Fibroblast of lung (primary cell): ENCODE data around the gene KCNQ1OT1. TPM values are rescaled to one million over a fixed set of nuclear protein-coding genes. Genes with fewer than 3 reads are reported as not detected.

Experiments used
- DNase-seq, 2 donors: peaks; one replicate each; pipeline versions ENCODE4 v3.0.0 to v3.0.0-alpha.2; 2010; ENCODE audit warnings: low read depth in 2 of 2
- H2AFZ ChIP-seq: 2 replicates; pipeline ENCODE4 v1.5.1; 2012; ENCODE audit warnings: low read length, control low read depth, inconsistent platforms
- H3K27ac ChIP-seq: 2 replicates; pipeline ENCODE4 v1.5.1; 2011; ENCODE audit warnings: low read length, control low read depth; ENCODE audit not compliant: insufficient read depth
- H3K27me3 ChIP-seq: 2 replicates; pipeline ENCODE4 v1.5.1; 2011; ENCODE audit warnings: mild to moderate bottlenecking, low read length; ENCODE audit not compliant: control insufficient read depth, insufficient read depth
- H3K36me3 ChIP-seq: 2 replicates; pipeline ENCODE4 v1.5.1; 2011; ENCODE audit warnings: low read length; ENCODE audit not compliant: control insufficient read depth, insufficient read depth
- H3K4me1 ChIP-seq: 2 replicates; pipeline ENCODE4 v1.5.1; 2011; ENCODE audit warnings: low read length; ENCODE audit not compliant: control insufficient read depth, insufficient read depth; ENCODE audit errors: extremely low read depth
- H3K4me2 ChIP-seq: 2 replicates; pipeline ENCODE4 v1.5.1; 2011; ENCODE audit warnings: low read length, control low read depth; ENCODE audit not compliant: insufficient read depth; ENCODE audit errors: extremely low read depth
- H3K4me3 ChIP-seq, 4 experiments: fragments of 200-600 bp in 1 of 4; sonication (generic) in 1 of 4; replicated peaks in 1 of 4; 2 replicates each; pipeline ENCODE4 v1.5.1; 2011 to 2016; ENCODE audit warnings: low read length in 4 of 4, low read depth in 3 of 4, mild to moderate bottlenecking in 3 of 4, control low read depth in 2 of 4, inconsistent platforms in 1 of 4, mixed read lengths in 1 of 4; ENCODE audit not compliant: insufficient read depth in 1 of 4; ENCODE audit errors: control extremely low read depth in 1 of 4
- H3K79me2 ChIP-seq: 2 replicates; pipeline ENCODE4 v1.5.1; 2012; ENCODE audit warnings: mild to moderate bottlenecking, low read length, inconsistent platforms; ENCODE audit not compliant: control insufficient read depth, insufficient read depth
- H3K9ac ChIP-seq: 2 replicates; pipeline ENCODE4 v1.5.1; 2011; ENCODE audit warnings: mild to moderate bottlenecking, low read length, control low read depth; ENCODE audit not compliant: insufficient read depth
- H3K9me3 ChIP-seq: 2 replicates; pipeline ENCODE4 v1.5.1; 2012; ENCODE audit warnings: low read depth, low read length; ENCODE audit not compliant: control insufficient read depth, insufficient read depth
- H4K20me1 ChIP-seq: 2 replicates; pipeline ENCODE4 v1.5.1; 2011; ENCODE audit warnings: low read length; ENCODE audit not compliant: control insufficient read depth, insufficient read depth; ENCODE audit errors: extremely low read depth
- CTCF ChIP-seq, 2 donors: IDR thresholded peaks in 1 of 2; conservative IDR thresholded peaks in 1 of 2; 1 replicate in 1 of 2; 2 replicates in 1 of 2; pipeline ENCODE4 v1.5.1; 2011 to 2012; ENCODE audit warnings: low read length in 2 of 2, control low read depth in 1 of 2, inconsistent platforms in 1 of 2, low read depth in 1 of 2, mild to moderate bottlenecking in 1 of 2
- EZH2 ChIP-seq: IDR thresholded peaks from 2 replicates; pipeline ENCODE4 v1.5.1; 2012; ENCODE audit warnings: low read length, control low read depth, mild to moderate bottlenecking; ENCODE audit errors: missing control alignments
- polyA plus RNA-seq, 2 donors: library from polyadenylated mRNA; depleted of rRNA in 1 of 2; stranded (reverse) in 1 of 2; unstranded in 1 of 2; fragments of >200 nt; gene quantifications; 2 replicates each; pipeline ENCODE4 v1.2.1, GENCODE V29; 2011 to 2012; ENCODE audit warnings: missing spikeins in 1 of 2
- total RNA-seq: library from RNA; depleted of rRNA; stranded (reverse); fragments of >200 nt; gene quantifications from 2 replicates; pipeline ENCODE4 v1.2.1, GENCODE V29; 2014

Gene KCNQ1OT1
- total and polyA plus RNA-seq, 2 donors (not counting 1 experiment from before 2014, with no cell fraction given): 0.11 to 1.8 TPM

DNA sequence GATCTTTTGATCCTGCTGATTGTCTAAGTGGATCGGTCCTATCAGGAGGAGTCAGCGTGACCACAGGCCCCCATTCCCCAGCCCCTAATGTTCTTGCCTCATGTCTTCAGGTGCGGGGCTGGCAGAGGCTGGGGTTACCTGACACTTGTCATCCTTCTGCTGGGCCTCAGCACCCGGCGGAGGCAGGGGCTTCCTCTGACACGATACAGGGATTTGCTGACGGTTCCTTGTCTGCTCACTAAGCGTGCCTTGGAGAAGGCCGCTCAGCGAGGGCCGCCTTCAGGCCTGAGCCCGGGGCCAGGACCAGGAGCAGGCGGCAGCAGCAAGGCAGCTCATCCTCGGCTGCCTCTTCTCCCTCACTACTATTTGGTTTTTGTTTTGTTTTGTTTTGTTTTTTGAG, 45.7 kb upstream of the KCNQ1OT1 start:
- H3K27ac ChIP-seq: no peak overlapping the region
- no peak overlapping the region for H2AFZ ChIP-seq
- H3K9me3 ChIP-seq: no peaks in the 10 kb centered on the region
- H3K36me3 ChIP-seq: no peaks in the 10 kb centered on the region
- no peak overlapping the region for H3K4me3 ChIP-seq
- H4K20me1 ChIP-seq: no peaks in the 10 kb centered on the region
- no peaks in the 10 kb centered on the region for H3K27me3 ChIP-seq
- H3K79me2 ChIP-seq: no peaks in the 10 kb centered on the region
- no peak overlapping the region for H3K4me2 ChIP-seq
- H3K9ac ChIP-seq: no peak overlapping the region
- no peak for DNase-seq
- H3K4me1 ChIP-seq: peaks cover 15% of the 10 kb centered on the region
- TF ChIP-seq CTCF (conservative IDR thresholded peaks at IDR 0.05 in 1 of 2, IDR thresholded peaks at IDR 0.05 in 1 of 2; ENCODE audit: low read depth in 1 of 2, low read length in 2 of 2) (no peak), EZH2 (no peak)

- TF ChIP-seq EZH2 (no peak), CTCF (conservative IDR thresholded peaks at IDR 0.05 in 1 of 2, IDR thresholded peaks at IDR 0.05 in 1 of 2; ENCODE audit: low read depth in 1 of 2, low read length in 2 of 2) (no peak)
- Histone ChIP-seq H3K9ac (no peak overlapping the region), H4K20me1 (no peaks in the 10 kb centered on the region), H2AFZ (no peak overlapping the region), H3K4me1 (peaks cover 17% of the 10 kb centered on the region), H3K36me3 (no peaks in the 10 kb centered on the region), H3K4me3 (no peak overlapping the region), H3K27me3 (no peaks in the 10 kb centered on the region), H3K27ac (no peak overlapping the region), H3K4me2 (no peak overlapping the region), H3K9me3 (no peaks in the 10 kb centered on the region), H3K79me2 (no peaks in the 10 kb centered on the region)
- DNase-seq: no peak
Measured at GRCh38 chr11:2744166-2744565, 44.4 kb upstream of the KCNQ1OT1 start.

- H4K20me1 ChIP-seq: no peaks in the 10 kb centered on the region
- H3K4me2 ChIP-seq: no peak overlapping the region
- no peaks in the 10 kb centered on the region for H3K79me2 ChIP-seq
- no peak overlapping the region for H3K4me3 ChIP-seq
- no peaks in the 10 kb centered on the region for H3K27me3 ChIP-seq
- H3K36me3 ChIP-seq: no peaks in the 10 kb centered on the region
- H3K4me1 ChIP-seq: peaks cover 17% of the 10 kb centered on the region
- no peak for DNase-seq
- no peak overlapping the region for H3K27ac ChIP-seq
- H3K9me3 ChIP-seq: no peaks in the 10 kb centered on the region
- H3K9ac ChIP-seq: no peak overlapping the region
- no peak overlapping the region for H2AFZ ChIP-seq
- TF ChIP-seq CTCF (conservative IDR thresholded peaks at IDR 0.05 in 1 of 2, IDR thresholded peaks at IDR 0.05 in 1 of 2; ENCODE audit: low read depth in 1 of 2, low read length in 2 of 2) (no peak), EZH2 (no peak)
Measured at GRCh38 chr11:2743427-2744110, 43.8 kb upstream of the KCNQ1OT1 start.
